ENCODE results near the gene RCOR1. TPM values are rescaled to one million over a fixed set of nuclear protein-coding genes. Genes with fewer than 3 reads are reported as not detected.

Gene RCOR1
- total RNA-seq, 1 donor from 2014 or later, result 23.9 TPM

DNA sequence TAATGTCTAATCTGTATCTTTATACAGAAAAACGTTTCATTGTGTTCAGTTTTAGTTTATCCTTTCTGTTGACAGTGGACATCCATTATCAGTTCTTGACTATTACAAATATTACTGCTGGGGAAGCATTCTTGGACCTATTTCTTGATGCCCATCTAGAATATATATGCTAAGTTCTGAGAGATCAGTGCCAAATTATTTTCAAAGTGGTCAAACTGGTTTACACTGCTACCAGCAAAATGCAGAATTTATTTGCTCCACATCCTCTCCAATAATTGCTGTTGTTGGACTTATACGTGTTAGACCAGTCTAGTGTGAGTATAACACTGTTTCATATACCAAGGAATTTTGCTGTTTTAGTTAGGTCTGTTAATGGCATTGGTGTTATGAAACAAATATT lies 99.3 kb downstream of the RCOR1 start:
- intact Hi-C loops (cut with micrococcal nuclease), result no loop called here
- Mint-ChIP-seq H3K9me3 (no peaks in the 10 kb centered on the region), H3K27ac (no peak overlapping the region), H3K27me3 (ENCODE audit: insufficient read depth) (no peaks in the 10 kb centered on the region), H3K36me3 (ENCODE audit: low read depth) (peaks cover under 1% of the 10 kb centered on the region), H3K4me3 (no peak overlapping the region), H3K4me1 (ENCODE audit: low read depth) (peaks cover 17% of the 10 kb centered on the region)
- no peak for DNase-seq (ENCODE audit: low spot score)

DNA sequence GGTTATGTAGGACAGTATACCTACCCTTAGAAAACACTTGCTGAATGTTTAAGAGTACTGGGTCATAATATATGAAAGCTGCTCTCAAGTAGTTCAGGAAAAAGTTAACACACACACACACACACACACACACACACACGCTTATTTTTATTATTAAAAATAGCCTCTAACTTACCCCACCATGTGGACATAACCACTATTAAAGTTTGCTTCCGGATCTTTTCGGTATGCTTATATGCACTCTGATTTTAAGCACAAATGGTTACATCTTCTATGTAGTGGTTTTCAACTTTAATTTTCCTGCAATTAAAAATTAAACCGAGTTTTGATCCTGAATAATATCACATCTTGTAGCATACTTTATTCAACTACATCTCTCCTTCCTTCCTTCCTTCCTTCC lies 99.9 kb downstream of the RCOR1 start:
- Mint-ChIP-seq H3K4me1 (ENCODE audit: low read depth) (peaks cover 22% of the 10 kb centered on the region), H3K4me3 (no peak overlapping the region), H3K36me3 (ENCODE audit: low read depth) (no peaks in the 10 kb centered on the region), H3K27ac (no peak overlapping the region), H3K9me3 (no peaks in the 10 kb centered on the region), H3K27me3 (ENCODE audit: insufficient read depth) (no peaks in the 10 kb centered on the region)
- intact Hi-C loops (cut with micrococcal nuclease), result no loop called here
- DNase-seq (ENCODE audit: low spot score), result no peak

DNA sequence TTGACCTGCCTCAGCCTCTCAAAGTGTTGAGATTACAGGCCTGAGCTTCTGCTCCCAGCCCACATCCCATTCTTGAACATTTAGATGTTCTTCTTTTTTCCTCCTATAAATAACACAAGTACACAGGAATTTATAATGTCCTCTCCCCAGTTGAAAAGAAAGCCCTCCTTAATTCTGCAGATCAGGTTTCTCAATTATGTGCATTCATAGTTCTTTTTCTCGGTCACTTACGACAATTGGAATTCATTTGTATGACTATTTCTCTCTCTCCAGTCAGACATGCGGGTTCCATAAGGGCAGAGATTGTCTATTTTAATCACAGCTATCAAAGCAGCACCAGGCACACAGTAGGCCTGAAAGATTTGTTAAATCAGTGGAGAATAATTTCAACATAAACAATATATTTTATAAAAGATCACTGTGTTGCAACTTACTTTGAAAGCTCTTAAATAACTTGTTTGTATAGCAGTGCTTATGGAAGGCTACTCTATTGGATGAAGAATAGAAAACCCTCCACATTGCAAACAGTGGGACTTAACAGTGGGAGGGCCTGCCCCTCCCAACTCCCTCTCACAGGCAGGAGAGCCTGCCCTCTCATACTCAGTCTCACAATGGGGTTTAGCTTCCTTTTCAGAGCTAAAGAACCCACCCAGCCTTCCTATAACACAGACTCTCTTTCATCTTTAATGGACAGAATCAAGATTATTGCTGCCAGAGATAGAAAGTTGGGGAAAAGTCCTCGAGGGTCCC lies 100.7 kb downstream of the RCOR1 start:
- Mint-ChIP-seq H3K27ac (no peak overlapping the region), H3K4me1 (ENCODE audit: low read depth) (peaks cover 23% of the 10 kb centered on the region), H3K36me3 (ENCODE audit: low read depth) (no peaks in the 10 kb centered on the region), H3K27me3 (ENCODE audit: insufficient read depth) (no peaks in the 10 kb centered on the region), H3K4me3 (no peak overlapping the region), H3K9me3 (no peaks in the 10 kb centered on the region)
- DNase-seq (ENCODE audit: low spot score), result no peak
- intact Hi-C loops (cut with micrococcal nuclease), result no loop called here

DNA sequence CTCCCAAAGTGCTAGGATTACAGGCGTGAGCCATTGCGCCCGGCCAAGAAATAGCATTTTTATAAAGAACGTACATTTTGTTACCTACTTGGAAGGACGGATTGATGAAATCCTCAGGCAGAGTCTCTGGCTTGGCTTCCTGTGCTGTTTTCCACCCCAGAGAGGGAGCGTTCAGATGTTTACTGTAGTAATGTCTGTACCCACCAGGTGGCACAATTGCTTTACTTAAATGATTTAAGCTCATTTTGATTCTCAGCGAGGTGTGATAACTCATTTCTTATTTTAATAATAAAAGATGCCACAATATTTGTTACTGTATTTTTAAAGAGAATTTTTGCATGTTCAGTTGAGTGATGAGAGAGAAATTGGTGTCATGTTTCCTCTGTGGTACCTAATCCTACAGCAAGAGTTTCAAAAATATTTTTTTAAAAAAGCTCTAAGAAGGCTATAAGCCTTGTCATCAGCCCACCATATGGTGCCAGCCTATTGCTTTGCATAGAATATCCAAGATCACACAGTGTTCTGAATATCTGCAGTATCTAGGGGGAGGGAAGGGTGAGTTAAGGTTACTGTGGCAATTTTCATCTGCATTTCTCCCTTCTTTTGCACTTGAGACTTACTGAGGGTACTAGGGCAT lies 102.2 kb downstream of the RCOR1 start:
- intact Hi-C loops (cut with micrococcal nuclease), result loop anchor here (1.0 kb wide), 4 partner anchors 79 to 397 kb away; no protein-coding TSS in a partner anchor
- H3K4me3 Mint-ChIP-seq, result no peak overlapping the region
- H3K36me3 Mint-ChIP-seq (ENCODE audit: low read depth), result no peaks in the 10 kb centered on the region
- H3K27ac Mint-ChIP-seq, result no peak overlapping the region
- H3K4me1 Mint-ChIP-seq (ENCODE audit: low read depth), result peaks cover 19% of the 10 kb centered on the region
- DNase-seq (ENCODE audit: low spot score), result peak; percentile 37
- H3K27me3 Mint-ChIP-seq (ENCODE audit: insufficient read depth), result no peaks in the 10 kb centered on the region
- H3K9me3 Mint-ChIP-seq, result no peaks in the 10 kb centered on the region

DNA sequence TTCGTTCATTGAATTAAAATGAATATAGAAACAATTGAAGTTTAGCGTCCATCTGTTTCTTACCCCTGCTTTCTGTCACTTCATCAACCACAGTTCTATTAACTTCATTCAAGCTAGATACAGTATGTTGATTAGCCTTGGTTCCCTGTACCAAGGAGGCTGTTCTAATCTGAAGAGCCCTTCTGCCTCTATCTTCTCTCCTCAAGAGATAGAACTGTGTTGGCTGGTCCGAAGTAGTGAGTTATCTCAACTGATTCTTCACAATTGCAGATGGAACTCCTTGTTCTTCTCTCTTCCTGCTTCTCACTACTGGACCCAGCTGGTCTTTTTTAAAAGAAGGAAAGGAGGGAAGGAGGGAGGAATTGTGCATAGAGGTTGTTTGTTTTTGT lies 102.7 kb downstream of the RCOR1 start:
- Mint-ChIP-seq H3K9me3 (no peaks in the 10 kb centered on the region), H3K4me3 (no peak overlapping the region), H3K27ac (no peak overlapping the region), H3K27me3 (ENCODE audit: insufficient read depth) (no peaks in the 10 kb centered on the region), H3K36me3 (ENCODE audit: low read depth) (no peaks in the 10 kb centered on the region), H3K4me1 (ENCODE audit: low read depth) (peaks cover 19% of the 10 kb centered on the region)
- DNase-seq (ENCODE audit: low spot score), result no peak
- intact Hi-C loops (cut with micrococcal nuclease), result no loop called here

DNA sequence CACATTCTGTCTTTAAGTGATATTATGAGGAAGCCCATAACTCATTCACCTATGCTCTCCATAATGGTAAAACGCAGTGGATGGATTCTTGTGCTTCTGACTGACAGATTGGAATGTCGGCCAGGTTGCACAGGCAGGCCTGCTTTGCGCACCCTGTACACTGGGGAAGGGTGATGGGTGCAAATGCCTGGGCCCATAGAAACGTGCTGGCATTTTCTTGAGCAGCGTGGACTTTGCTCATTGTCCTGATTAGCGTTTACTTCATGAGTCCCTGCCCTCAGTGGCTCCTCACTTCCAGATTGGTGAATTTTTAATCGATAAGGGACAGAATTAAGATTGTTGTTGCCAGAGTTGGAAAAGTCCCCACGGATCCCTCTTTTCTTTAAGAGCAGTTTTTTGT lies 103.9 kb downstream of the RCOR1 start:
- no peak for DNase-seq (ENCODE audit: low spot score)
- H3K9me3 Mint-ChIP-seq, result no peaks in the 10 kb centered on the region
- peaks cover 3% of the 10 kb centered on the region for H3K36me3 Mint-ChIP-seq (ENCODE audit: low read depth)
- no peaks in the 10 kb centered on the region for H3K27me3 Mint-ChIP-seq (ENCODE audit: insufficient read depth)
- H3K4me1 Mint-ChIP-seq (ENCODE audit: low read depth), result peaks cover 19% of the 10 kb centered on the region
- H3K4me3 Mint-ChIP-seq, result no peak overlapping the region
- intact Hi-C loops (cut with micrococcal nuclease), result no loop called here
- H3K27ac Mint-ChIP-seq, result no peak overlapping the region

DNA sequence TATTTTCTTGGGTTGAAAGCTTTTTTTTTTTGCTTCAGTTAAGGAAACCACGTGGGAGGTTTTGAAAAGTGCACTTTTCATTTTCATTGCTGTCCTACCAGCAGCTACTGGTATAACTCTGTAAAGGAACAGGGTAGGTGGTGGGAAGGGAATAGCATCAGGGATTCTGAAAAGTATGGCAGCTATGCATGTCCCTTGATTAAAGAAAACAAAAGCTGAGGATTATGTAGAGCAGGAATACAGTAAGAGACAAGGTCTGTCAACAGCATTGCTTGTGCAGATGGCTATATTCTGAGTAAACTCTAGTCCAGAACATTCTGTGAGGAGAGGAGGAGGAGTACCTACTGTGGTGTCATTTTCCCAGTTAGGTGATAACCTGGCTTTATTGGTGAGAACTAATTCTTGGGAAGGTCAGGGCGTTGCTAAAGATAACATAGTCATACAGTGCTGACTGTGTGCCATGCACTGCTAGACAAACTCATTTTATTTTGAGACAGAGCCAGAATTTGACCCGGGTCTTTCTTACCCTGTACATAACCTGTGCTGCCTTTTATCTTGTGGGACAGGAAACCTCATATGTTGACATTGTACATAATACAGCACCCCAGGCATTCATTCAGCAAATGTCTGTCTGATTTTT lies 104.5 kb downstream of the RCOR1 start:
- Mint-ChIP-seq H3K4me3 (no peak overlapping the region), H3K9me3 (no peaks in the 10 kb centered on the region), H3K27me3 (ENCODE audit: insufficient read depth) (no peaks in the 10 kb centered on the region), H3K36me3 (ENCODE audit: low read depth) (peaks cover 3% of the 10 kb centered on the region), H3K4me1 (ENCODE audit: low read depth) (peaks cover 19% of the 10 kb centered on the region), H3K27ac (no peak overlapping the region)
- DNase-seq (ENCODE audit: low spot score), result no peak
- intact Hi-C loops (cut with micrococcal nuclease), result no loop called here

DNA sequence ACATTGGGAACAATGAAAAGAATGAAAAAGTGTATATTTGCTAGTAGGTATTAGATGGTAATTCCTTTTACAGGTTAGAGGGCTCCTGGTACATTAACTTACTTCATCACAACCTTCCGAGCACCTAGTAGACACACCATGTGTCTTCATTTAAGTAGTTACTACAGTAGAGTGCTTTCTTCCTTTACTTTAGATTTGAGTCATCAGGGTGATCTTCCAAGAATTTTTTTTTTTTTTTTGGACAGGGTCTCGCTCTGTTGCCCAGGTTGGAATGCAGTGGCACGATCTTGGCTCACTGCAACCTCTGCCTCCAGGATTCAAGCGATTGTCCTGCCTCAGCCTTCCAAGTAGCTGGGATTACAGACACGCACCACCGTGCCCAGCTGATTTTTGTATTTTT lies 105.1 kb downstream of the RCOR1 start:
- intact Hi-C loops (cut with micrococcal nuclease), result no loop called here
- peaks cover 19% of the 10 kb centered on the region for H3K4me1 Mint-ChIP-seq (ENCODE audit: low read depth)
- DNase-seq (ENCODE audit: low spot score), result no peak
- H3K27me3 Mint-ChIP-seq (ENCODE audit: insufficient read depth), result no peaks in the 10 kb centered on the region
- no peak overlapping the region for H3K4me3 Mint-ChIP-seq
- peaks cover 3% of the 10 kb centered on the region for H3K36me3 Mint-ChIP-seq (ENCODE audit: low read depth)
- no peaks in the 10 kb centered on the region for H3K9me3 Mint-ChIP-seq
- H3K27ac Mint-ChIP-seq, result no peak overlapping the region

DNA sequence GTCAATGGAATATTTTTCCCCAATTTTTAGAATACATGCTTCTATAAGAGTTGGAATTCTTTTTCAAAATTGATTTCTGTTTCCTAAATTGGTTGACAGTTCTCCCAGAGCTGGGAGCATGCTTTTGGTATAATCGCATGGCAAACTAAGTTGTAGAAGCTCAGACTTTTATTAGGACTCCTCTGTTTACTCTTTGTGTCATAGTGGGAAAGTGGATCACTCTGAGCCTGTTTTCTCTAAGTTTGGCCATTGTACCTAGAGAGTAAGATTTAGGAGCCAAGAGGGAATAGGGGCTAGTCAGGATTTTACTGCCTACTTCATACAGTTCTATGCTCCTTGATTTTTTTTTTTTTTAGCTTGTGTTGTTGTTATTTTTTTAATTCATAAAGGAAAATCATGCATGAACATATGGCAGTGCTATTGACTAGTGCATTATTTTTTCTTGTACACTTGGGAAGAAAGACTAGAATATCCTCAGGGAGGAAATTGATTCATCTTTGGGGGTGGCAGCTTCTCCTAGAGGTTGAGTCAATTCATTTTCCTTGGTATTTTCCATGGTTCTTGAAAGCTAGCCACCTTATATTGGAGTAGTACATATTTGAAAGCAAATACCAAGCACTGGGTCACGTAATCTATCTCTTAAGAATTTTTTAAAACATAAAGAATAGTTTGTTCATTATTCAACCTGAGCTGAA lies 107.1 kb downstream of the RCOR1 start:
- Mint-ChIP-seq H3K4me1 (ENCODE audit: low read depth) (peaks cover 19% of the 10 kb centered on the region), H3K9me3 (peaks cover 10% of the 10 kb centered on the region), H3K36me3 (ENCODE audit: low read depth) (peaks cover 13% of the 10 kb centered on the region), H3K4me3 (no peak overlapping the region), H3K27me3 (ENCODE audit: insufficient read depth) (no peaks in the 10 kb centered on the region), H3K27ac (no peak overlapping the region)
- intact Hi-C loops (cut with micrococcal nuclease), result no loop called here
- no peak for DNase-seq (ENCODE audit: low spot score)

DNA sequence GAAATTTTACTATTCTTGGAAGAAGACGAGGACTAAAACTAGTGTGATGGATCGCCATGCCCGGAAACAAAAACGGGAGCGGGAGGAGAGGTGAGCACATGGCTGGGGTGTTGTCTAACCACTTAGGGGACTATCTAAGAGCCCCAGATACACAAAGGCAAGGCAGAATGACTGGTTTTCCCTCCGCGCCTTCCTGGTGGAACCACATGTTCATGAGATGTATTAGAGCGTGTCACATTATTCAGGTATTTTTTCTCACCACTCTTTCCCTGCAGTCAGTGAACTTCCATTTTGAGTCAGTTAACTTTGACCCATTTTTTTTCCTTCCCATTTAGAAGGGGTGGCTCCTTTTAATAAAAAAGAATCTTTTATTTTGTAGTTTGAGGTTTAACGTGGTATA lies 116.0 kb downstream of the RCOR1 start:
- H3K27ac Mint-ChIP-seq, result no peak overlapping the region
- no peak for DNase-seq (ENCODE audit: low spot score)
- peaks cover 4% of the 10 kb centered on the region for H3K9me3 Mint-ChIP-seq
- H3K4me3 Mint-ChIP-seq, result no peak overlapping the region
- intact Hi-C loops (cut with micrococcal nuclease), result no loop called here
- no peaks in the 10 kb centered on the region for H3K27me3 Mint-ChIP-seq (ENCODE audit: insufficient read depth)
- H3K4me1 Mint-ChIP-seq (ENCODE audit: low read depth), result no peaks in the 10 kb centered on the region
- H3K36me3 Mint-ChIP-seq (ENCODE audit: low read depth), result peaks cover 11% of the 10 kb centered on the region

DNA sequence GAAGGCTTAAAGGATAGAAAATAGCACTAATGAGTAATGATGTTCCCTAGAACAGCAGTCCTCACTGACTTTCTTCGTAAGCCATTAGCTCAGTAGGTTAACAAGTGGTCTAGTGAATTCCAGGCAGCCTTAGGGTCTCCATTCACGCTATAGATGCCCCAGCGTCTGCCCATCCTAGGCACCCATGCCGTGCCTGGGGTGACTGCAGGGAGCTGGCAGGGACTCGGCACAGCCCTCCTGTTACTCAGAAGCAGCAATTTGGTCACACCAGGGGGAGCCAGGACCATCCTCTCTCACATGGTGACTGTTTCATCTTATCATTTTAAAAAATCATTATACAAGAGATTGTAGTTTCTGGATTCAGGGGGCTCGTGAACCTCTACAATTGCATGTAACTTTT lies 118.8 kb downstream of the RCOR1 start:
- Mint-ChIP-seq H3K36me3 (ENCODE audit: low read depth) (peaks cover 24% of the 10 kb centered on the region), H3K4me1 (ENCODE audit: low read depth) (peaks cover 5% of the 10 kb centered on the region), H3K4me3 (no peak overlapping the region), H3K27ac (no peak overlapping the region), H3K9me3 (peaks cover 2% of the 10 kb centered on the region), H3K27me3 (ENCODE audit: insufficient read depth) (no peaks in the 10 kb centered on the region)
- intact Hi-C loops (cut with micrococcal nuclease), result no loop called here
- no peak for DNase-seq (ENCODE audit: low spot score)

DNA sequence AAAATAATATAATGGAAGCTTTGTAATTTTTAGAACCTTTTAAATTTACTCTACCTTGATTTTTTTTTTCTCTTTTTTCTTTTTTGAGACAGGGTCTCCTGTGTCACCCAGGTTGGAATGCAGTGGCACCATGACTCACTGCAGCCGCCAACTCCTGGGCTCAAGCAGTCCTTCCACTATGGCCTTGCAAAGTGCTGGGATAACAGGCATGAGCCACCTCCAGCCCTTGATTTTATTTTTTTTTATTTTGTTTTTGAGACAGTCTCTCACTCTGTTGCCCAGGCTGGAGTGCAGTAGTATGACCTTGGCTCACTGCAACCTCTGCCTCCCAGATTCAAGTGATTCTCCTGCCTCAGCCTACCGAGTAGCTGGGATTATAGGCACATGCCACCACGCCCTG lies 119.5 kb downstream of the RCOR1 start:
- H3K36me3 Mint-ChIP-seq (ENCODE audit: low read depth), result peaks cover 25% of the 10 kb centered on the region
- peaks cover 7% of the 10 kb centered on the region for H3K4me1 Mint-ChIP-seq (ENCODE audit: low read depth)
- peak overlapping the region; percentile 34 for H3K27ac Mint-ChIP-seq
- H3K9me3 Mint-ChIP-seq, result no peaks in the 10 kb centered on the region
- intact Hi-C loops (cut with micrococcal nuclease), result no loop called here
- DNase-seq (ENCODE audit: low spot score), result no peak
- H3K27me3 Mint-ChIP-seq (ENCODE audit: insufficient read depth), result no peaks in the 10 kb centered on the region
- H3K4me3 Mint-ChIP-seq, result no peak overlapping the region

DNA sequence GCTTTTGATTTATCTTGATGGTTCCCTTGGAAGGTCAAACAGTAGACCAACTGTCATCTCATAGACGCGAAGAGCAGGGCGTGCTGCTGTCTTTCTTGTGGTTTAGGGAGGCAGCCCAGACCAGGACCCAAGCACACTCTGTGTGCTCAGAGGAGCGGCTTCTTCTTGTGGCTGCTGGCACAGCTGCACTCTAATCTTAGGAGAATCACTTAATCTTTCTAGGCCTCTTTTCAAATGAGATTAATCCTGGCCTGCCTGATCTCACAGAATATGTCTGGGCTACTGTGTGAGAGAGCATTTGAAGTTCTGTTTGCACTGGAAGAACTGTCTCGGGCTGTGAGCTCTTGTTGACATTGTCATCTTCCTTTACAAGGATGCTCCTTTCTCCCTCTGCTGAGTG lies 124.8 kb downstream of the RCOR1 start:
- peaks cover 57% of the 10 kb centered on the region for H3K36me3 Mint-ChIP-seq (ENCODE audit: low read depth)

More for the DNA sequence above, 124.8 kb downstream of the RCOR1 start:
- H3K9me3 Mint-ChIP-seq, result no peaks in the 10 kb centered on the region
- no peak for DNase-seq (ENCODE audit: low spot score)
- H3K4me3 Mint-ChIP-seq, result no peak overlapping the region
- peaks cover 14% of the 10 kb centered on the region for H3K4me1 Mint-ChIP-seq (ENCODE audit: low read depth)
- no peak overlapping the region for H3K27ac Mint-ChIP-seq
- no peaks in the 10 kb centered on the region for H3K27me3 Mint-ChIP-seq (ENCODE audit: insufficient read depth)
- intact Hi-C loops (cut with micrococcal nuclease), result no loop called here
